Measurements from ENCODE around the gene PRKAB2. TPM values are rescaled to one million over a fixed set of nuclear protein-coding genes. Genes with fewer than 3 reads are reported as not detected.
"Not testable (repeated sequence)": the region's sequence is repeated elsewhere in the genome, so short reads cannot be mapped to it uniquely, and the experiment has no call there.

Gene PRKAB2
- total RNA-seq, 1 donor from 2014 or later: 13.6 TPM

- Histone ChIP-seq H3K27me3 (ENCODE audit: control insufficient read depth in 3 of 3, insufficient read depth in 3 of 3, low read length in 3 of 3) (no peaks in the 10 kb centered on the region), H3K9ac (ENCODE audit: low read depth in 1 of 3, low read length in 3 of 3) (no peak overlapping the region), H3K4me3 (ENCODE audit: low read length in 3 of 3) (no peak overlapping the region), H3K27ac (ENCODE audit: low read depth, low read length) (no peak overlapping the region), H3K36me3 (ENCODE audit: control insufficient read depth in 3 of 3, insufficient read depth in 3 of 3, low read length in 3 of 3) (peaks cover 18 to 53% (median 52%) of the 10 kb centered on the region in 3 donors), H3K9me3 (ENCODE audit: control insufficient read depth in 3 of 3, low read length in 3 of 3) (no peaks in the 10 kb centered on the region), H3K4me1 (ENCODE audit: control insufficient read depth in 3 of 3, insufficient read depth in 3 of 3, low read length in 3 of 3) (no peaks in the 10 kb centered on the region)
Observed at GRCh38 chr1:147156642-147157041, 15.6 kb downstream of the PRKAB2 start.

GRCh38 chr1:147152772-147153171, 19.5 kb downstream of the PRKAB2 start:
- Histone ChIP-seq H3K4me3 (ENCODE audit: low read length in 3 of 3) (no peak overlapping the region), H3K27ac (ENCODE audit: low read depth, low read length) (no peak overlapping the region), H3K9me3 (ENCODE audit: control insufficient read depth in 3 of 3, low read length in 3 of 3) (no peaks in the 10 kb centered on the region), H3K4me1 (ENCODE audit: control insufficient read depth in 3 of 3, insufficient read depth in 3 of 3, low read length in 3 of 3) (no peaks in the 10 kb centered on the region), H3K27me3 (ENCODE audit: control insufficient read depth in 3 of 3, insufficient read depth in 3 of 3, low read length in 3 of 3) (no peaks in the 10 kb centered on the region), H3K36me3 (ENCODE audit: control insufficient read depth in 3 of 3, insufficient read depth in 3 of 3, low read length in 3 of 3) (peaks cover 0 to 22% (median 19%) of the 10 kb centered on the region in 3 donors), H3K9ac (ENCODE audit: low read depth in 1 of 3, low read length in 3 of 3) (no peak overlapping the region)

GRCh38 chr1:147151244-147151643, 21.0 kb downstream of the PRKAB2 start:
- Histone ChIP-seq H3K27me3 (ENCODE audit: control insufficient read depth in 3 of 3, insufficient read depth in 3 of 3, low read length in 3 of 3) (no peaks in the 10 kb centered on the region), H3K4me1 (ENCODE audit: control insufficient read depth in 3 of 3, insufficient read depth in 3 of 3, low read length in 3 of 3) (no peaks in the 10 kb centered on the region), H3K9ac (ENCODE audit: low read depth in 1 of 3, low read length in 3 of 3) (no peak overlapping the region), H3K27ac (ENCODE audit: low read depth, low read length) (no peak overlapping the region), H3K9me3 (ENCODE audit: control insufficient read depth in 3 of 3, low read length in 3 of 3) (no peaks in the 10 kb centered on the region), H3K36me3 (ENCODE audit: control insufficient read depth in 3 of 3, insufficient read depth in 3 of 3, low read length in 3 of 3) (peaks cover 0 to 19% (median 16%) of the 10 kb centered on the region in 3 donors), H3K4me3 (ENCODE audit: low read length in 3 of 3) (no peak overlapping the region)

GRCh38 chr1:147142886-147143285, 29.4 kb downstream of the PRKAB2 start:
- Histone ChIP-seq H3K4me3 (ENCODE audit: low read length in 3 of 3) (no peak overlapping the region), H3K27ac (ENCODE audit: low read depth, low read length) (no peak overlapping the region), H3K27me3 (ENCODE audit: control insufficient read depth in 3 of 3, insufficient read depth in 3 of 3, low read length in 3 of 3) (no peaks in the 10 kb centered on the region), H3K9me3 (ENCODE audit: control insufficient read depth in 3 of 3, low read length in 3 of 3) (no peaks in the 10 kb centered on the region), H3K9ac (ENCODE audit: low read depth in 1 of 3, low read length in 3 of 3) (no peak overlapping the region), H3K4me1 (ENCODE audit: control insufficient read depth in 3 of 3, insufficient read depth in 3 of 3, low read length in 3 of 3) (no peaks in the 10 kb centered on the region), H3K36me3 (ENCODE audit: control insufficient read depth in 3 of 3, insufficient read depth in 3 of 3, low read length in 3 of 3) (no peaks in the 10 kb centered on the region)

GRCh38 chr1:147130721-147131120, 41.5 kb downstream of the PRKAB2 start:
- H3K27me3 ChIP-seq (ENCODE audit: control insufficient read depth in 3 of 3, insufficient read depth in 3 of 3, low read length in 3 of 3): not testable (repeated sequence)

GRCh38 chr1:147129116-147129873, 43.0 kb downstream of the PRKAB2 start:
- H3K27ac ChIP-seq (ENCODE audit: low read depth, low read length): no peak overlapping the region
- no peak overlapping the region for H3K4me3 ChIP-seq (ENCODE audit: low read length in 3 of 3)
- no peak overlapping the region for H3K9ac ChIP-seq (ENCODE audit: low read depth in 1 of 3, low read length in 3 of 3)
- no peaks in the 10 kb centered on the region for H3K4me1 ChIP-seq (ENCODE audit: control insufficient read depth in 3 of 3, insufficient read depth in 3 of 3, low read length in 3 of 3)
- no peaks in the 10 kb centered on the region for H3K9me3 ChIP-seq (ENCODE audit: control insufficient read depth in 3 of 3, low read length in 3 of 3)
- no peaks in the 10 kb centered on the region for H3K36me3 ChIP-seq (ENCODE audit: control insufficient read depth in 3 of 3, insufficient read depth in 3 of 3, low read length in 3 of 3)
- peaks cover 0 to 3% (median 0%) of the 10 kb centered on the region in 3 donors for H3K27me3 ChIP-seq (ENCODE audit: control insufficient read depth in 3 of 3, insufficient read depth in 3 of 3, low read length in 3 of 3)

More at GRCh38 chr1:147130721-147131120, 41.5 kb downstream of the PRKAB2 start:
- not testable (repeated sequence) for H3K4me3 ChIP-seq (ENCODE audit: low read length in 3 of 3); H3K36me3 ChIP-seq (ENCODE audit: control insufficient read depth in 3 of 3, insufficient read depth in 3 of 3, low read length in 3 of 3); H3K4me1 ChIP-seq (ENCODE audit: control insufficient read depth in 3 of 3, insufficient read depth in 3 of 3, low read length in 3 of 3); H3K9me3 ChIP-seq (ENCODE audit: control insufficient read depth in 3 of 3, low read length in 3 of 3); H3K9ac ChIP-seq (ENCODE audit: low read depth in 1 of 3, low read length in 3 of 3); H3K27ac ChIP-seq (ENCODE audit: low read depth, low read length)

- H3K4me1 ChIP-seq (ENCODE audit: control insufficient read depth in 3 of 3, insufficient read depth in 3 of 3, low read length in 3 of 3): no peaks in the 10 kb centered on the region
- peaks cover 0 to 3% (median 0%) of the 10 kb centered on the region in 3 donors for H3K27me3 ChIP-seq (ENCODE audit: control insufficient read depth in 3 of 3, insufficient read depth in 3 of 3, low read length in 3 of 3)
- H3K27ac ChIP-seq (ENCODE audit: low read depth, low read length): no peak overlapping the region
- no peak overlapping the region for H3K9ac ChIP-seq (ENCODE audit: low read depth in 1 of 3, low read length in 3 of 3)
- H3K4me3 ChIP-seq (ENCODE audit: low read length in 3 of 3): no peak overlapping the region
- H3K9me3 ChIP-seq (ENCODE audit: control insufficient read depth in 3 of 3, low read length in 3 of 3): no peaks in the 10 kb centered on the region
- H3K36me3 ChIP-seq (ENCODE audit: control insufficient read depth in 3 of 3, insufficient read depth in 3 of 3, low read length in 3 of 3): no peaks in the 10 kb centered on the region
Observed at GRCh38 chr1:147124266-147124665, 48.0 kb downstream of the PRKAB2 start.

- H3K9ac ChIP-seq (ENCODE audit: low read depth in 1 of 3, low read length in 3 of 3): no peak overlapping the region
- no peak overlapping the region for H3K27ac ChIP-seq (ENCODE audit: low read depth, low read length)
- no peaks in the 10 kb centered on the region for H3K9me3 ChIP-seq (ENCODE audit: control insufficient read depth in 3 of 3, low read length in 3 of 3)
- H3K36me3 ChIP-seq (ENCODE audit: control insufficient read depth in 3 of 3, insufficient read depth in 3 of 3, low read length in 3 of 3): no peaks in the 10 kb centered on the region
- H3K4me1 ChIP-seq (ENCODE audit: control insufficient read depth in 3 of 3, insufficient read depth in 3 of 3, low read length in 3 of 3): no peaks in the 10 kb centered on the region
- H3K27me3 ChIP-seq (ENCODE audit: control insufficient read depth in 3 of 3, insufficient read depth in 3 of 3, low read length in 3 of 3): no peaks in the 10 kb centered on the region
- no peak overlapping the region for H3K4me3 ChIP-seq (ENCODE audit: low read length in 3 of 3)
Observed at GRCh38 chr1:147117109-147117508, 55.2 kb downstream of the PRKAB2 start.

- H3K9me3 ChIP-seq (ENCODE audit: control insufficient read depth in 3 of 3, low read length in 3 of 3): no peaks in the 10 kb centered on the region
- H3K9ac ChIP-seq (ENCODE audit: low read depth in 1 of 3, low read length in 3 of 3): no peak overlapping the region
- H3K27me3 ChIP-seq (ENCODE audit: control insufficient read depth in 3 of 3, insufficient read depth in 3 of 3, low read length in 3 of 3): no peaks in the 10 kb centered on the region
Observed at GRCh38 chr1:147115496-147115895, 56.8 kb downstream of the PRKAB2 start.

GRCh38 chr1:147115079-147115478, 57.2 kb downstream of the PRKAB2 start:
- not testable (repeated sequence) for H3K27me3 ChIP-seq (ENCODE audit: control insufficient read depth in 3 of 3, insufficient read depth in 3 of 3, low read length in 3 of 3); H3K4me1 ChIP-seq (ENCODE audit: control insufficient read depth in 3 of 3, insufficient read depth in 3 of 3, low read length in 3 of 3); H3K36me3 ChIP-seq (ENCODE audit: control insufficient read depth in 3 of 3, insufficient read depth in 3 of 3, low read length in 3 of 3); H3K4me3 ChIP-seq (ENCODE audit: low read length in 3 of 3); H3K9ac ChIP-seq (ENCODE audit: low read depth in 1 of 3, low read length in 3 of 3); H3K9me3 ChIP-seq (ENCODE audit: control insufficient read depth in 3 of 3, low read length in 3 of 3); H3K27ac ChIP-seq (ENCODE audit: low read depth, low read length)

More at GRCh38 chr1:147115496-147115895, 56.8 kb downstream of the PRKAB2 start:
- Histone ChIP-seq H3K27ac (ENCODE audit: low read depth, low read length) (no peak overlapping the region), H3K4me1 (ENCODE audit: control insufficient read depth in 3 of 3, insufficient read depth in 3 of 3, low read length in 3 of 3) (no peaks in the 10 kb centered on the region), H3K4me3 (ENCODE audit: low read length in 3 of 3) (no peak overlapping the region), H3K36me3 (ENCODE audit: control insufficient read depth in 3 of 3, insufficient read depth in 3 of 3, low read length in 3 of 3) (no peaks in the 10 kb centered on the region)
